Measurements from ENCODE around the gene SLC25A3. TPM values are rescaled to one million over a fixed set of nuclear protein-coding genes. Genes with fewer than 3 reads are reported as not detected.
"Not testable (repeated sequence)": the region's sequence is repeated elsewhere in the genome, so short reads cannot be mapped to it uniquely, and the experiment has no call there.

SLC25A3 gene
- total and polyA plus RNA-seq, 2 experiments from 2014 or later, result 472 to 941 TPM

DNA sequence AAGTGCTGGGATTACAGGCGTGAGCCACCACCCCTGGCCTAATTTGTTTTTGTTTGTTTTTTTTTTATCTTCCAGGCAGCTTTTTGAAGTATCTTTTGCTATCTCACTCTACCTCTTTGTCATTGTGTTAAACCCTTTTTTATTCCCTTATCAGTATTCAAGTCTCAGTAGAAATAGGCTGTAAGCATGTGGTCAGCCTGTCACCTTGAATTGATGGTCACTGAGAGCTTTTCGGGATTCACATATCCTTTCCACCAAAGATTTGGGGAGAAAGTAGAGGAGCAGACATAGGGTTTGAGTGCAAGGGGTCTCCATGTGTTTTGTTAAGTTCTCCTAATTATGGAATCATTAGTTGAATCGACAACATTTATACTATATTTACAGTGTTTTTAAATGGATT lies 41.7 kb upstream of the SLC25A3 start:
- H3K79me2 ChIP-seq (ENCODE audit: insufficient read depth), result no peaks in the 10 kb centered on the region
- TF ChIP-seq EZH2 (IDR thresholded peaks at IDR 0.05; ENCODE audit: insufficient read depth, poor library complexity, severe bottlenecking), result no peak
- TF ChIP-seq EZH2phosphoT487 (IDR thresholded peaks at IDR 0.05; ENCODE audit: insufficient read depth, low read depth), result no peak
- no peaks in the 10 kb centered on the region for H3K9me3 ChIP-seq (ENCODE audit: low read depth)
- no peak overlapping the region for H2AFZ ChIP-seq
- DNase-seq, result no peak
- peaks cover 15% of the 10 kb centered on the region for H3K36me3 ChIP-seq (ENCODE audit: low read depth)
- H3K27me3 ChIP-seq (replicated peaks; ENCODE audit: insufficient read depth), result no peaks in the 10 kb centered on the region
- H3K9ac ChIP-seq, result no peak overlapping the region
- WGBS, 2 experiments (ENCODE audit: low coverage in 1 of 2, low lambda C conversion rate in 2 of 2, missing lambda C conversion rate in 2 of 2), result 99 to 100% methylated on average over 3 of the region's 3 CpGs
- no peak overlapping the region for H3K4me2 ChIP-seq (ENCODE audit: unreplicated experiment)
- in situ Hi-C loops (cut with MboI), result loop anchor here (25.0 kb wide), 1 partner anchor 436 kb away; no protein-coding TSS in a partner anchor
- no peaks in the 10 kb centered on the region for H3K9me2 ChIP-seq (ENCODE audit: insufficient read depth)
- H3F3A ChIP-seq (ENCODE audit: insufficient read depth), result no peaks in the 10 kb centered on the region
- H3K4me1 ChIP-seq (ENCODE audit: insufficient read depth), result no peaks in the 10 kb centered on the region
- H3K4me3 ChIP-seq, result no peak overlapping the region
- H4K20me1 ChIP-seq (ENCODE audit: insufficient read depth), result no peaks in the 10 kb centered on the region
- H3K27ac ChIP-seq, result no peak overlapping the region

DNA sequence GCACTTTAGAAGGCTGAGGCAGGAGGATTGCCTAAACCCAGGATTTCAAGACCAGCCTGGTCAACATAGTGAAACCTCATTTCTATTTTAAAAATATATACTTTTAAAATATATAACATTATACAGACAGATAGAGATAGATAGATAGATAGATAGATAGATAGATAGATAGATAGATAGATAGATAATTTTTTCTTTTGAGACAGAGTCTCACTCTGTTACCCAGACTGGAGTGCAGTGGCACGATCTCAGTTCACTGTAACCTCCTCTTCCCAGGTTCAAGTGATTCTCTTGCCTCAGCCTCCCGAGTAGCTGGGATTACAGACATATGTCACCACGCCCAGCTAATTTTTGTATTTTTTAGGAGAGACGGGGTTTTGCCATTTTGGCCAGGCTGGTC lies 35.4 kb upstream of the SLC25A3 start:
- in situ Hi-C loops (cut with MboI), result loop anchor here (25.0 kb wide), 1 partner anchor 429 kb away; no protein-coding TSS in a partner anchor
- not testable (repeated sequence) for H3K36me3 ChIP-seq (ENCODE audit: low read depth); H2AFZ ChIP-seq; H3K4me1 ChIP-seq (ENCODE audit: insufficient read depth); H3K9ac ChIP-seq; DNase-seq; H4K20me1 ChIP-seq (ENCODE audit: insufficient read depth); H3F3A ChIP-seq (ENCODE audit: insufficient read depth); H3K4me2 ChIP-seq (ENCODE audit: unreplicated experiment); H3K27me3 ChIP-seq (replicated peaks; ENCODE audit: insufficient read depth); H3K27ac ChIP-seq; H3K4me3 ChIP-seq; H3K9me3 ChIP-seq (ENCODE audit: low read depth); H3K79me2 ChIP-seq (ENCODE audit: insufficient read depth); H3K9me2 ChIP-seq (ENCODE audit: insufficient read depth)
- 72 to 78% methylated on average over 4 of the region's 4 CpGs for WGBS, 2 experiments (ENCODE audit: low coverage in 1 of 2, low lambda C conversion rate in 2 of 2, missing lambda C conversion rate in 2 of 2)

DNA sequence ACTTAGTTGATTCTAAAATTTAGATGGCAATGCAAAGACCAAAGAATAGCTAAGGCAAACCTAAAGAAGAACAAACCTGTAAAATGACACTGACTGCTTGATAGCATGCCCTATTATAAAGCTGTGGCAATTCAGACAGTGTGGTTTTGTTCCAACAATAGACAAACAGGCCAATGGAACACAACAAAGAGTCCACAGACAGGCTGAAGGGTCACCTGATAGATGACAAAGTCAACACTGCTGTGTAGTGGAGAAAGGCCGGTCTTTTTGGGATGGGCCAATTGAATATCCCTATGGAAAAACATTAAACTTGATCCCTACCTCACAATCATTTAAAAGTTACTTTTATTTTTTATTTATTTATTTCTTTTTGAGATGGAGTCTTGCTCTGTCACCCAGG lies 33.8 kb upstream of the SLC25A3 start:
- H3K4me2 ChIP-seq (ENCODE audit: unreplicated experiment), result no peak overlapping the region
- no peaks in the 10 kb centered on the region for H4K20me1 ChIP-seq (ENCODE audit: insufficient read depth)
- H3K4me3 ChIP-seq, result no peak overlapping the region
- H3K36me3 ChIP-seq (ENCODE audit: low read depth), result no peaks in the 10 kb centered on the region
- H3K27ac ChIP-seq, result no peak overlapping the region
- DNase-seq, result no peak
- no peaks in the 10 kb centered on the region for H3F3A ChIP-seq (ENCODE audit: insufficient read depth)
- no peaks in the 10 kb centered on the region for H3K79me2 ChIP-seq (ENCODE audit: insufficient read depth)
- WGBS, 2 experiments (ENCODE audit: low coverage in 1 of 2, low lambda C conversion rate in 2 of 2, missing lambda C conversion rate in 2 of 2), result 55 to 73% methylated on average over 1 of the region's 1 CpG
- TF ChIP-seq EZH2phosphoT487 (IDR thresholded peaks at IDR 0.05; ENCODE audit: insufficient read depth, low read depth) (no peak), EZH2 (IDR thresholded peaks at IDR 0.05; ENCODE audit: insufficient read depth, poor library complexity, severe bottlenecking) (no peak)
- H2AFZ ChIP-seq, result no peak overlapping the region
- no peaks in the 10 kb centered on the region for H3K27me3 ChIP-seq (replicated peaks; ENCODE audit: insufficient read depth)
- no peaks in the 10 kb centered on the region for H3K4me1 ChIP-seq (ENCODE audit: insufficient read depth)
- in situ Hi-C loops (cut with MboI), result loop anchor here (25.0 kb wide), 1 partner anchor 428 kb away; no protein-coding TSS in a partner anchor
- H3K9ac ChIP-seq, result no peak overlapping the region
- no peaks in the 10 kb centered on the region for H3K9me2 ChIP-seq (ENCODE audit: insufficient read depth)
- H3K9me3 ChIP-seq (ENCODE audit: low read depth), result no peaks in the 10 kb centered on the region

DNA sequence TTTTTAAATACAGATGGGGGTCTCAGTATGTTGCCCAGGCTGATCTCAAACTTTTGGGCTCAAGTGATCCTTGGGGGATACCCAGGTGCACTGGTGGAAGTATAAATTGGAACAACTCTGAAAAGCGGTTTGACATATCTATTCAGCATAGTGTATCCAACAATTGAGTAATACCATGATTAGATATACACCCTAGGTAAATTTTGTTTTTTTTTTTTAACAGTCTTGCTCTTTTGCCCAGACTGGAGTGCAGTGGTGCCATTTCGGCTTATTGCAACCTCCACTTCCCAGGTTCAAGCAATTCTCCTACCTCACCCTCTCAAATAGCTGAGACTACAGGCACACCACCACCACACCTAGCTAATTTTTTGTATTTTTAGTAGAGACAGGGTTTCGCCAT lies 31.6 kb upstream of the SLC25A3 start:
- Histone ChIP-seq H3K9me3 (ENCODE audit: low read depth) (no peaks in the 10 kb centered on the region), H3K27me3 (replicated peaks; ENCODE audit: insufficient read depth) (no peaks in the 10 kb centered on the region), H3K27ac (no peak overlapping the region), H3K4me1 (ENCODE audit: insufficient read depth) (0 out of 2 replicates have a peak, but pooled peaks cover 4% of the 10 kb centered on the region), H3K9me2 (ENCODE audit: insufficient read depth) (no peaks in the 10 kb centered on the region), H3F3A (ENCODE audit: insufficient read depth) (no peaks in the 10 kb centered on the region), H3K4me2 (ENCODE audit: unreplicated experiment) (no peak overlapping the region), H3K79me2 (ENCODE audit: insufficient read depth) (no peaks in the 10 kb centered on the region), H3K36me3 (ENCODE audit: low read depth) (no peaks in the 10 kb centered on the region), H3K9ac (no peak overlapping the region), H3K4me3 (no peak overlapping the region), H4K20me1 (ENCODE audit: insufficient read depth) (no peaks in the 10 kb centered on the region), H2AFZ (no peak overlapping the region)
- WGBS, 2 experiments (ENCODE audit: low coverage in 1 of 2, low lambda C conversion rate in 2 of 2, missing lambda C conversion rate in 2 of 2), result 91 to 98% methylated on average over 3 of the region's 3 CpGs
- in situ Hi-C loops (cut with MboI), result loop anchor here (25.0 kb wide), 1 partner anchor 425 kb away; no protein-coding TSS in a partner anchor
- TF ChIP-seq EZH2phosphoT487 (IDR thresholded peaks at IDR 0.05; ENCODE audit: insufficient read depth, low read depth) (no peak), EZH2 (IDR thresholded peaks at IDR 0.05; ENCODE audit: insufficient read depth, poor library complexity, severe bottlenecking) (no peak)
- DNase-seq, result no peak

- Histone ChIP-seq H3K27me3 (replicated peaks; ENCODE audit: insufficient read depth) (no peaks in the 10 kb centered on the region), H4K20me1 (ENCODE audit: insufficient read depth) (no peaks in the 10 kb centered on the region), H3K36me3 (ENCODE audit: low read depth) (no peaks in the 10 kb centered on the region), H3K27ac (no peak overlapping the region), H3K4me1 (ENCODE audit: insufficient read depth) (no peaks in the 10 kb centered on the region), H3K79me2 (ENCODE audit: insufficient read depth) (no peaks in the 10 kb centered on the region), H3K4me2 (ENCODE audit: unreplicated experiment) (no peak overlapping the region), H3K9me3 (ENCODE audit: low read depth) (no peaks in the 10 kb centered on the region), H2AFZ (no peak overlapping the region), H3K9me2 (ENCODE audit: insufficient read depth) (no peaks in the 10 kb centered on the region), H3K4me3 (no peak overlapping the region), H3F3A (ENCODE audit: insufficient read depth) (peaks cover 6% of the 10 kb centered on the region; the same call in 1 of the 2 replicates), H3K9ac (no peak overlapping the region)
- in situ Hi-C loops (cut with MboI), result loop anchor here (25.0 kb wide), 1 partner anchor 415 kb away; no protein-coding TSS in a partner anchor
- 88 to 97% methylated on average over 2 of the region's 2 CpGs for WGBS, 2 experiments (ENCODE audit: low coverage in 1 of 2, low lambda C conversion rate in 2 of 2, missing lambda C conversion rate in 2 of 2)
- no peak for TF ChIP-seq EZH2 (IDR thresholded peaks at IDR 0.05; ENCODE audit: insufficient read depth, poor library complexity, severe bottlenecking)
- TF ChIP-seq EZH2phosphoT487 (IDR thresholded peaks at IDR 0.05; ENCODE audit: insufficient read depth, low read depth), result no peak
- no peak for DNase-seq
These were observed 21.5 kb upstream of the SLC25A3 start for GRCh38 chr12:98572010-98572409.
